ENCODE measurements around the gene IL17RD. TPM values are rescaled to one million over a fixed set of nuclear protein-coding genes. Genes with fewer than 3 reads are reported as not detected.

The IL17RD gene
- total RNA-seq, 1 donor from 2014 or later: 26.1 TPM

GRCh38 chr3:57112206-57112605 lies 52.9 kb downstream of the IL17RD start:
- peaks cover 9% of the 10 kb centered on the region for H4K20me1 ChIP-seq (ENCODE audit: low read depth)
- TF ChIP-seq EZH2 (IDR thresholded peaks at IDR 0.05): no peak
- peak; percentile 45 for TF ChIP-seq CTCF (IDR thresholded peaks at IDR 0.05)
- no peak for TF ChIP-seq EZH2phosphoT487 (IDR thresholded peaks at IDR 0.05)
- DNase-seq (ENCODE audit: low spot score): peak; percentile 26
- peak overlapping the region; percentile 27 for H3K4me2 ChIP-seq
- H3K9ac ChIP-seq: no peak overlapping the region
- Mint-ChIP-seq H3K36me3 (peaks cover 40% of the 10 kb centered on the region), H3K9me3 (no peaks in the 10 kb centered on the region), H3K4me1 (peaks cover 64% of the 10 kb centered on the region), H3K27ac (peak overlapping the region; percentile 83), H3K4me3 (peak overlapping the region; percentile 68), H3K27me3 (ENCODE audit: insufficient read depth, low read depth) (peaks cover 2% of the 10 kb centered on the region)
- H3F3A ChIP-seq (ENCODE audit: low read depth): peaks cover 44% of the 10 kb centered on the region
- no peak overlapping the region for H2AFZ ChIP-seq (replicated peaks)
- no peaks in the 10 kb centered on the region for H3K27me3 ChIP-seq
- peak overlapping the region; percentile 57 for H3K27ac ChIP-seq
- H3K4me3 ChIP-seq: no peak overlapping the region
- H3K79me2 ChIP-seq (ENCODE audit: low read depth): no peaks in the 10 kb centered on the region
- no peaks in the 10 kb centered on the region for H3K36me3 ChIP-seq
- peaks cover 44% of the 10 kb centered on the region for H3K4me1 ChIP-seq
- no peaks in the 10 kb centered on the region for H3K9me3 ChIP-seq (ENCODE audit: low read depth)

GRCh38 chr3:57110798-57111197 lies 54.4 kb downstream of the IL17RD start:
- Histone ChIP-seq H3F3A (ENCODE audit: low read depth) (peaks cover 44% of the 10 kb centered on the region), H3K4me2 (peak overlapping the region; percentile 69), H4K20me1 (ENCODE audit: low read depth) (peaks cover 9% of the 10 kb centered on the region), H3K27ac (peak overlapping the region; percentile 97), H3K9ac (no peak overlapping the region), H3K9me3 (ENCODE audit: low read depth) (no peaks in the 10 kb centered on the region), H3K27me3 (no peaks in the 10 kb centered on the region), H3K4me1 (peaks cover 49% of the 10 kb centered on the region), H3K79me2 (ENCODE audit: low read depth) (no peaks in the 10 kb centered on the region), H3K36me3 (peaks cover under 1% of the 10 kb centered on the region), H3K4me3 (peak overlapping the region; percentile 31), H2AFZ (replicated peaks) (no peak overlapping the region)
- Mint-ChIP-seq H3K4me3 (peak overlapping the region; percentile 61), H3K9me3 (no peaks in the 10 kb centered on the region), H3K4me1 (peaks cover 68% of the 10 kb centered on the region), H3K27ac (peak overlapping the region; percentile 90), H3K36me3 (peaks cover 49% of the 10 kb centered on the region), H3K27me3 (ENCODE audit: insufficient read depth, low read depth) (peaks cover 5% of the 10 kb centered on the region)
- TF ChIP-seq EZH2phosphoT487 (IDR thresholded peaks at IDR 0.05) (no peak), CTCF (IDR thresholded peaks at IDR 0.05) (no peak), EZH2 (IDR thresholded peaks at IDR 0.05) (no peak)
- DNase-seq (ENCODE audit: low spot score): peak; percentile 93

- Mint-ChIP-seq H3K27me3 (ENCODE audit: insufficient read depth, low read depth) (peaks cover 5% of the 10 kb centered on the region), H3K9me3 (no peaks in the 10 kb centered on the region), H3K4me3 (peak overlapping the region; percentile 46), H3K36me3 (peaks cover 47% of the 10 kb centered on the region), H3K4me1 (peaks cover 66% of the 10 kb centered on the region), H3K27ac (peak overlapping the region; percentile 90)
- TF ChIP-seq EZH2 (IDR thresholded peaks at IDR 0.05) (no peak), EZH2phosphoT487 (IDR thresholded peaks at IDR 0.05) (no peak), CTCF (IDR thresholded peaks at IDR 0.05) (no peak)
- H3F3A ChIP-seq (ENCODE audit: low read depth): peaks cover 44% of the 10 kb centered on the region
- no peaks in the 10 kb centered on the region for H3K9me3 ChIP-seq (ENCODE audit: low read depth)
- no peaks in the 10 kb centered on the region for H3K27me3 ChIP-seq
- peaks cover 47% of the 10 kb centered on the region for H3K4me1 ChIP-seq
- H3K9ac ChIP-seq: no peak overlapping the region
- peak overlapping the region; percentile 31 for H3K4me3 ChIP-seq
- H3K36me3 ChIP-seq: peaks cover 3% of the 10 kb centered on the region
- peak overlapping the region; percentile 97 for H3K27ac ChIP-seq
- H3K4me2 ChIP-seq: peak overlapping the region; percentile 69
- H4K20me1 ChIP-seq (ENCODE audit: low read depth): peaks cover 9% of the 10 kb centered on the region
- no peak for DNase-seq (ENCODE audit: low spot score)
- H2AFZ ChIP-seq (replicated peaks): no peak overlapping the region
- H3K79me2 ChIP-seq (ENCODE audit: low read depth): no peaks in the 10 kb centered on the region
These were observed 54.9 kb downstream of the IL17RD start for GRCh38 chr3:57110214-57110613.
